Stimulated activated CD8-positive, alpha-beta memory T cell treated with anti-CD3 and anti-CD28 coated beads, Interleukin-7, amount 100 ng/mL, for 1 hour (primary cell): Measurements from ENCODE around the gene ANKMY1.

Experiments
- DNase-seq, 2 donors: peaks; one replicate each; pipeline ENCODE4 v3.0.0-alpha.2; 2020; ENCODE audit warnings: low read depth in 2 of 2

ANKMY1 gene

DNA sequence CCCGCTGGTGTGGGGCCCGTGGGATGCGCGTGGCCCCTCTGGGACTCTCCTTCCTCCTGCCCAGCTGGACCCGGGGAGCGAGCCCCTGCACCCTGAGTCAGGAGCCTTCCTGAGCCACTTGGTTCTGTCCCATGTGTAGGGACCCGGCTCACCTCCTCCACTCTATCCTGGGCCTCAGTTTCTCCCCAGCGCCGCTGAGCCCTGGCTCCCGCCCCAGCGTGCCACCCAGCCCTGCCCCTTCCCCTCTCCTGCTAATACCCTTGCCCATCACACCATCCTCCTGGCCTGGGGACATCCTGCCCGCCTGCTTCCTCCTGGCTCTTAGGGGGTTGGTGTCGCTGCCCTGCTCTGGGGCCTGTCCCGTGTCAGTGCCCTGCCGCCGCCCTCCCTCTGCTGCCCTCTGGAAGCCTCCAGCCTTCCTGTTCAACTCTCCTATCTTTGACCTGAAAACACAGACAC is 97.5 kb downstream of the ANKMY1 start:
- no peak for DNase-seq

DNA sequence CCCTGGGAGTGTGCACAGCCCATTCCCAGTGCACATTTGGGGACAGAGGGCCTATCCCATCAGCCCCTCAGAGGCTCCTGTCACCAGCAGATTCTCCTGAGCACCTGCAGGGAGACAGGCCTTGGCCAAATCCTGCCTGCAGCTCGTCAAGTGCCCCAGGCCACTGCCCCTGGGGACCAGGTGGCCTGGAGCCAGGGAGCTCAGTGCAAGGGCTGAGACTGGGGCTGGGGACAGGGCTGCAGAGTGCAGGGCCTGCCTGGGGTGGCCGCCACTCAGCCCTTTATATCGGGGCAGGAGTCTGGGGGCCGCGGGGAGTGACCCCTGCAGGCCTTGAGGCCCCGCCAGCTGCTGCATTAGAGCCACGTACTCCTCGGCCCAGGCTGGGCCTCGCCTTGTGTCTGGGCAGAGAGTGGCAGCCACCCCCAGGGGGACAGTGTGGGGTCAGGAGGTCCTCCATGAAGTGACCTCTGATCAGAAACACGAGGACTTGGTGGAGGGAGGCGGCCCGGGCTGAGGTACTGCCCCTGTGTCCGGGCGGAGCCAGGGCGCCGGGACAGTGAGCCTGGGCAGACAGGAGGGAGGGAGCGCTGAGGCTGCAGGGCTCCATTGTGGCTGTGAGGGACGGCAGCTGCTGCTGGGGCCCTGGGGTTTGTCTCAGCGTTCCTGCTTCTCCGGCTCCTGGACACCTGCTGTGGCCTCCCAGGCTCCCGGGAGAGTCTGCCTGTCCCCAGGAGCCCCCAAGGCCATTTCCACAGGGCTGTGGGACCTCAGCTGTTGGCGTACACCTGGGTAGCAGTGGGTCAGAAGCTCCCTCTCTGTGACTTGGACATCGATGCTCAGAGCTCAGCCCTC is 98.2 kb downstream of the ANKMY1 start:
- DNase-seq: no peak

DNA sequence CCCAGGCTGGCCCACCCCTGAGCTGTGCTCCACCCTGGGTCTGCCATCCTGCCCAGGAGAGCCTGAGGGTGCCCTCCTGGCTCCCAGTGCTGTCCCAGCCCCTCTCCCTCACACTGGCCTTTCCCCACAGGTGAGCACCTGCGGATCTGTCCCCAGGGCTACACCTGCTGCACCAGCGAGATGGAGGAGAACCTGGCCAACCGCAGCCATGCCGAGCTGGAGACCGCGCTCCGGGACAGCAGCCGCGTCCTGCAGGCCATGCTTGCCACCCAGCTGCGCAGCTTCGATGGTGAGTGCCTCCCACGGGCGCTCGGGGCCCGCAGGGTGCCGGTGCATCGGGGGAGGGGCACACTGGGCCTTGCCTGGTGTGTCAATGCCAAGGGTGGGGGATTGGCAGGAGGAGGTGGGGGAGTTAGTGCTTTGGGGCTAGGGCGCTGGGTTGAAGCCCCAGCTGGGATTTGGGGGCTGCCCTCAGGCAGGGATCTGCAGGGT is 98.8 kb downstream of the ANKMY1 start:
- no peak for DNase-seq

DNA sequence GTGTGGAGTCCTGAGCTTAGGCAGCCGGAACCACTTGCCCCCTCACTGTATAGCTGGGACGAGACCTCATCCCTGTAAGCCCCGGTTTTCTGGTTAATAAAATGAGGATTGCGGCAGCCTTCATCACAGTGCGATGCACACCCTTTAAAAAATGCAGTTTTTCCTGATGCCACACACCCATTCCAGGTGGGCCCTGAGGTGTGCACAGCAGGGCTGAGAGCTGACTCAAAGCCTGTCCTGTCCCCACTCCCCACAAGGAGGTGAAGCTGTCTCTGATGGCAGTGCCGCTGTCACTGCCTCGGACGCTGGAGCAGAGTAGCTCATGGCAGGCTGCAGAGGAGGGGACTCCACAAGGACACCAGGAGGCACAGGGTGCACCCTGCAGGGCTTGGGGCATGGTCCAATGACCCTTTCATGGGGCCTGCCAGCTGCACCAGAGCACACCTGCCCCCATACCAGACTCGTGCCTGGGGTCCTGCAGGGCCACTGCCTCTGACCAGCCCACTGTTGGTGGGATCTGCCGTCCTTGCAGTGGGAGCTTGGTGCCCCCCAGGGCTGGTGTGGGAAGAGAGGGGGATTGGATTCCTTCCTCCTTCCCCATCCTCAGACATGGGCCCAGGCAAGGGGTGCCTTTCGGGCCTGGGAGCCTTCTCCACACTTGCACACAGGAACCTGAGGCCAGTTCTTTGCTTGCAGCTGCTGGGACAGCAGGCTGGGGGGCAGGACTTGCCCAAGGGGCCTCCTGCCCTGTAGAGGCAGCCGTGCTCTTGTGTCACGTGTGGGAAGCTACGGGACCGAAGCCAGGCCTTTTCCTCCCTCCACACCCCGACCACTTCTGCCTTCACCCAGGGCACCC is 99.5 kb downstream of the ANKMY1 start:
- DNase-seq: no peak

DNA sequence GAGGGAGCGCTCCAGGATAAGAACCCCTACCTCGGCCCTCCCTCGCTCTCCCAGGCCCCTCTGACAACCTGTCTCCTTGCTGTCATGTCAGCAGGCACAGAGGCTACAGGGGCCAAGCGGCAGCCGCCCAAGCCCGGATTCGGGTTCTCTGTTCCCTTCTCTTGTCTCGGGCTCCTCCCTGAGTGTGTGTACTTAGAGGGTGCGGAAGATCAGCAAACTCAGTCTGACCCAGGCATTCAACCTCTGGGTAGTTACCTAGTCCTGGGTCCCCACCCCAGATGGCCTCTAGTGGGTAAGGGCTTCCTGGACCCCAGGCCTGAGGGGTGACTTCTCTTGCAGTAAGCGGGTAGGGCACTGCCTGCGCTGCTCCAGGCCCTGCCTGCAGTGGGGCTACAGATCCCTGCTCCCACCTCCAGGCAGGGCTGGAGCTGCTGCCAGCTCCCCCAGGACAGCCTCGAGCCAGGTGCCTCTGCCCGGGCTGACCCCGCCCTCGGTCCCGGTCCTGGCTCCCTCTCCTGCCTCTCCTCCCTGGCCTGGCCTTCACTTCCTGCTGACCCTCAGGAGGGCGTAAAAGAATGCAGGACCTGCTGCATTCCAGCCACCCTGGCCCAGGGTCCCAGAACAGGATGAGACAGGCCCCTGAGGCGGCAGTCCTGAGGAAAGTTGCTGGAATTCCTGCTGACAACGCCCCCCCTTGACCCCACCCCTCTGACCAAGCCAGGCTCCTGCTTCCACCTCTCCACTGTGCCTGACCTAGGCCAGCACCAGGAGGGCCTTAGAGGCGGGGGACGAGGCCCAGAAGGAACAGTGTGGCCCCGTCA is 100.4 kb downstream of the ANKMY1 start:
- DNase-seq: no peak

DNA sequence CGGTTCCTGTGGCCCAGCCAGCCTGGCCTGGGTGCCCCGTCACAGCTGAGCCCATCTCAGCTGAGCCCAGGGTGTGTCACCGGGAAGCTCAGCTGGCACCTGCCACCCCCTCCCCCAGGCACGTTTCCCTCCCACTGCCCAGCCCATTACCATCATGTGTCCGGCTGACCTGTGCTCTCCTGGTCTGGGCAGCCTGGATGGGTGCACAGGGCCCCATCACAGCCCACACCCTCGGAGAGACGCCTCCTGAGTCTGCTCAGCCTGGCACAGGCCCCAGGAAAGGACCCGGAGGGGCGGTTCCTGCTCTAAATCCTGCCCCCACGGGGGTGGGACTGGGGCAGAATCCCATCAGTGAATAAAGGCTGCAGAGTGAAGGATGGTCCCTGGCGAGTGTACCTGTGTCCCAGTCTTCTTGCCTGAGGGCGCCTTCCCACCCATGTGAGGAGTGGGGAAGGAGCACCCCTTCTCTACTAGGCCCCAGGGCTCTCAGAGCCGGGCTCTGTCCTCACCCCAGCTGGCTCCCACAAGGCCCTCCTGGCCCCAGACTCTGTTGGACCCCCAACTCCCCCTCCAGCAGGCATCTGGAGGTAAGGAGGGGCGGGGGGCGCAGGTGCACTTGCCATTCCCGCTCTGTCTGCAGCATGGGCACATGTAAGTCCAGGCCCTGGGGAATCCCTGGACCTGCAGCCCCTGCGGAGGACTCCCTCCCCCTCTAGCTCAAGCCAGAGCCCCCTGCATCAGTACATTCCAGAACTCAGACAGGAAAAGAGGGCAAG is 101.2 kb downstream of the ANKMY1 start:
- DNase-seq: no peak

DNA sequence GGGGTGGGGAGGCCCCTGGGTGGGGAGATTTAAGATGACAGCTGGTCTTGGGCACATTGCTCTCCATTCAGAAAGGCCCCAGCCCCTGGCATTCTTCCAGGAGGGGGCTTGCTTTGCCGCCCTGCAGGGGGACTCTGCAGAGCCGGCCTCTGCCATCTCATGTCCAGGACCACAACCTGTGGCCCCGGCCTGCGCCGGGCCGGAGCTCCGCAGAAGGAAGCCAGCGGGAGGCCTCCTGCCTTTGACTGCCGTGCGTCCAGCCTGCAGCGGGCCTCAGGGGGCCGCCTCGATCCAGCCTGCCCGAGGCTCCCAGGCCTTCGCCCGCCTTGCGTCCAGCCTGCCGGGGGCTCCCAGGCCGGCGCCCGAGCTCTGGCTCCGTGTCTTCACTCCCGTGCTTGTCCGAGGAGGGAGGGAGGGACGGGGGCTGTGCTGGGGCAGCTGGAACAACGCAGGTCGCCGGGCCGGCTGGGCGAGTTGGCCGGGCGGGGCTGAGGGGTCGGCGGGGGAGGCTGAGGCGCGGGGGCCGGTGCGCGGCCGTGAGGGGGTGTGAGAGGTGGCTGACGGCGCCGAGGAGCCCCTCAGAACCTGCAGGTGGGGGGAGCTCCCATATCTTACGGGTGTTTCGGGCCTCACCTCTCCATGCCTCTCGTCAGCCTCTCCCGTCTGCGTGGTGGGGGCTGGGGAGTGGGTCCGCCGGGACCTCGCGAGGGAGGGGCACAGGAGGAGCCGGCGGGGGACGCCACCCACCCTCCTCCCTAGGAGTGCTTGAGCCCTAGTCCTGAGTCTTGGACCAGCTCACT is 101.9 kb downstream of the ANKMY1 start:
- no peak for DNase-seq

DNA sequence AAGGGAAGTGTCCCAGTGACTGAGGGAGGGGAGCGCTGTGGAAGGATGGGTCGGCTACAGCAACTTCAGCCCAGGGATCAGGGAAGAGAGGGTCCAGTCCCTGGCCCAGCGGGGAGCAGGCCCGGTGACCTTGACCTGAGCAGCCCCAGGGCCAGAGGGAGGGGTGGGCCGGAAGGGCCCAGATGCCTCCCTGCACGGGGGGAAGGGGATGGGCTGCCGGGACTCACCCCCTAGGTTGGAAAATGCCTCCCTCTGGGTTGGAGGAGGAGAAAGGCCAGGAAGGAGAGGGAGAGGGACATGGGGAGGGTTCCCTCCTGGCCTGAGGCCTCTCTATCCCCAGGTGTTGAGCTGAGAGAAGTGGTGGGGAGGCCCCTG is 102.5 kb downstream of the ANKMY1 start:
- no peak for DNase-seq

DNA sequence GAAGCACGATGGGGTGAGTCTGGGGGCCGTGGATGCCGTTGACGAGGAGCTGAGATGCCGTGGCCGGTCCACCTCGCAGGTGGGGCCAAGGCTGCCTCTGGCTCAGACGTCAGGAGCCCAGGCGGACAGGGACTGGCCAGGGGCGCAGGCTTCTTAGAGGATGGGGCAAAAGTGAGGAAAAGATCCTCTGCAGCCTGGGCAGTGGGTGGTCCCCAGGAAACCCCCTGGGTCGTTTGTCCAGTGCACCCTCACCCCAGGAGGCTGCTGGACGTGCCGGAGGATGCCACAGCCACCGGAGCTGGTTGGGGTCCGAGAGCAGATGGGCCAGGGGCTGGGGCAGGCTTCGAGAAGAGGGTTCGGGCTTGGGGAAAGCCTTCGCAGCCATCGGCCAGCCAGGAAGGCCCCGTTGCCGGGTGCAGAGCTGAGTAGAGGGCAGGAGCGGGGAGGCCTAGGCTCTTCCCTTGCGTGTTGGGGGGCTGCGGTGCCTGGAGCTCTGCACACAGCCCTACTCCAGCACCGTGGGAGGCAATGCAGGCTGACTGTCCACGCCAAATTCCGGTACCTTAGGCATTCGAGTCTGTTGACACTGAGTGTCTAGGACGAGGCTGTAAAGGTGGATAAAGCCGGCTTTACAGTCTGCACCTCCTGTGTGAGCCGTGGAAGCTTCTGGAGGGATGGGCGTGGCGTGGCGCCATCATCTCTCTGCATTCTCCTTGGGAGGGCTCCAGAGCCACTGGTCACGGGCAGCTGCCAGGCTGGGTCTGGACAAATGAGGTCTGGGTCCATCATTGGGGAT is 103.5 kb downstream of the ANKMY1 start:
- no peak for DNase-seq

DNA sequence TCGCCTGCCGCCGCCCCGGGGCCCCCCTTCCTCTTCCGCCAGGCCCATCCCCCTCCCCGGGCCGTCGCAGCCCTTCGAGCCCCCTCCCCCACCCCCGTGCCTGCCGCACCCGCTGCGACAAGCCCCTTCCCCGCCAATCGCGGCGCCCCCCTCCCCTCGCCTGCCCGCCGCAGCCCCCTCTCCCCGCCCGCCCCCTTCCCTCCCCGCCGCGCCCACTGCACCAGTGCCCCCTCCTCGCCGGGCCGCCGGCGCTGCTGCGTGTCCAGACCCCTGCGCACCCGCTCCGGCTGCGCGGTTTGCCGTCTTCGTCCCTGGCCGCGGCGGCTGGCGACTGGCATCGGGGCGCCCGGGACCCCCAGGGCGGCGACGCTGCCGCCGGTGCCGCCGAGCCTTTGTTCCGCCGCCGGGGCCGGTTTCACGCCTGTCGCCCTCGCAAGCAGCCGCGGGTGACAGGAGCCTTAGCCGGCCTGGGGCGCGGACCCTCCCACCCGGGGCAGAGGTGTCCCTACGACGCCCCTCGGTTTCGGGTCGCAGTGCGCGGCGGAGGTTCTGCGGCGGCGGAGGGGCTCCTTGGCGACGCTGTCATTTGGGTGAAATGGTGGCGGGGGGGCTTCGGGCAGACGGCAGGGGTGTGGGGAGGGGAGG is 104.2 kb downstream of the ANKMY1 start:
- DNase-seq: no peak

DNA sequence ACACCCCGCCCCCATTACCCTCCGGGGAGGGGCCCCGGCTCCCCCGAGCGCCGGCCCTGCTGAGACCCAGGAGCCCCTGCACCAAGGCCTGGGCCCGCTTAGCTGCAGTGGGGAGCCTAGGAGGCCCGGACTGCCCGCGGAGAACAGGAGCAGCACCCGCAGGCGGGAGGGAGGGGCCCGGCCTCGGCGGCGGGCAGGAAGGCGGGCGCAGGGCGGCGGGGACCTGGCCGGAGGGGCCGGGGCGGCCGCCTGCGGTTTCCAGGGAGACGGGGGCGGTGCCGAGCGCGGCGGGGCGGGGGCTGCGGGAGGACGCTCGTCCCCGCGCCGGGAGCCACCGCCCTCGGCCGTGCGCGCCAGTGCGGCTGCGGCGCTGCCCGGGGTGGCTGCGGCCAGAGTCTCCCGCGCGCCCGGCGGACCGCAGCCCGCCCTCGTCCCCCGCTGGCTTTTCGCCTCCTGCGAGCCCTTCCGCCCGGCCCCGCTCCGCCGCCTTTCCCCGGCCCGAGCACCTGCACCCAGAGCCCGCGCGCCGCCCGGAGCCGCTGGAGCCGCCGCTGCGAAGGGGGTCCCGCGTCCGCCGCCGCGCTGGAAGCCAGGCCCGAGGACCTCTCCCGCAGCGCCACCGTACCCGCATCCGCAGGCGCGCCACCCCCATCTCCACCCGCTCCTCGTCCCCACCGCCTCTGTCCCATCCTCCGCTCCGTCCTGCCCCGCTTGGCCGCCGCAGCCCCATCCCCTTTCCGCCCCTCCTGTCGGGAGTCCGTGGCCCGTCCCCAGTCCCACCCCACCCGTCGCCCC is 105.1 kb downstream of the ANKMY1 start:
- no peak for DNase-seq

DNA sequence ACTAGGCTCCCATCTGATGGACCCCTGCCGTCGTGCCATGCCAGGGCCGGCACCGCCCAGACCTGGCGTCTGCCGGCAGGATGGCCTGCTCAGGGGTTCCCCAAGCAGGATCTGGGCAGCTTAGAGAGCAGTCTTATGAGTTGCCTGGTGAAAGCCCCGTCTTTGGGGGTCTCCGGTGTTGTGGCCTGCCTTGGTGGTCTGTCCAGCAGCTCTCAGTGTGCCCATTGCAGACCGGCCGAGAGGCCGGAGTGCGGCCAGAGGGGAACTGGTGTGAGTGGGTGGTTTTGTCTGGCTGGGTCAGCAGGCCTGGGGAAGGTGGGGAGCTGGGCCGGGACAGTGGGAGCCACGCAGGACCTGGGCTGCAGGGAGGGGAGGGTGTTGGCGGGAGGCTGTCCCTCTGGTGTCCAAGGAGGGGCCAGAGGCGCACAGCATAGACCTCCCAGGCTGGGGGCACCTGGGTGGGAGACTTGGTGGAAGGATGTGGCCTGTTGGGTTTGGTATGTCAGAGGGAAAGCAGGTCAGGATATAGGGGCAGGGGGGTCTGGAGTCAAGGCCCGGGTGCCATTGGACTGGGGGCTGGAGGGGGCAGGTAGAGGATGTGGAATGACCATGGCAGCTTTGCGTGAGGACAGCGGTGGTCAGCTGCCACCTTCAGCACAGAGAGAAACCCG is 105.9 kb downstream of the ANKMY1 start:
- no peak for DNase-seq

DNA sequence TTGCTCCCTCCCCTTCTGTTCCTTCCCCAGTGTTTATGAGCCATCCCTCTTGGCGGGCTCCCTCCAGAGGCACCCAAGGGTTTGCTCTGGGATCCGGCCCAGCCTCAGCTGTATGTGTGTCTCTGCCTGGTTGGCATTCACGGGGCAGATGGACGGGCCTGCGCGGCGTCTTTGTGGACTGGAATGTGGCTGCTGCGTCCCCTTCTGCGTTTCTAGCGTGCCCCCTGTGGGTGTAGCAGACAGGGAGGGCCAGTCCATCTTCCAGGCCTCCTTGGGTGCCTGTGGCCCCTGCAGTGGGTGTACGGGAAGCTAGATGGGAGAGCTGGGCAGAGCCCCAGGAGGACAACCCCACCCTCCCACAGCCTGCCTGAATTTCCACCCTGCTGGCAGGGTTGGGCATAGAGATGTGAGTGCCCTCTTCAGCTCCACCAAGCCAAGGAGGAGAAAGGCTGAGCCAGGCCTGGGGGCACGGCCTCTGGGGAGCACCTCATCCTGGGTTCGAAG is 106.6 kb downstream of the ANKMY1 start:
- DNase-seq: no peak

DNA sequence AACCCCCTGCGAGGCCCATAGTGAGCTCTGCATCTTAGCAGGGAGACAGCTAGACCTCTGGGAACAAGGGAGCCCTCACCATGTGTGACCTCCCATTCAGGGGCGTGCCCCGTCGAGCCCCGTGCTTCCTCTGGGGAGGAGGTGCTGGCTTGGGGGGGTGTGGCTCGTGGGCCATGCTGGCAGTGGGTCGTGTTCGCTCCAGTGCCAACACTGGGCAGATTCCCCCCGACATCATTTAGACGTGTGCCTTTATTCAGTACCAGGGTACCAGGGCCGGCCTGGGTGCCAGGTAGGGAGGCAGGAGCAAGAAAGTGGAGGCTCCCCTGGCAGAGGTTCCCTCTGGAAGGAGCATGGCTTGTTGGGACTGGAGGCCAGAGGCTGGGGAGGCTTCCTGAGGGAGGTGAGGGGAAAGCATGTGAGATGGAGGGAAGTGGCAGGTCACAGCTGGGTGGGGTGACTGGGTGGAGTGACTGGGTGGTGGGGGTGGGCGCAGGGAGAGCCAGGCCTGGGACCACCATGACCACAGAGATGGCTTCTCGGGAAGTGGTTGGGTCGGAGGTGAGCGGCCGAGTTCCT is 107.2 kb downstream of the ANKMY1 start:
- no peak for DNase-seq

DNA sequence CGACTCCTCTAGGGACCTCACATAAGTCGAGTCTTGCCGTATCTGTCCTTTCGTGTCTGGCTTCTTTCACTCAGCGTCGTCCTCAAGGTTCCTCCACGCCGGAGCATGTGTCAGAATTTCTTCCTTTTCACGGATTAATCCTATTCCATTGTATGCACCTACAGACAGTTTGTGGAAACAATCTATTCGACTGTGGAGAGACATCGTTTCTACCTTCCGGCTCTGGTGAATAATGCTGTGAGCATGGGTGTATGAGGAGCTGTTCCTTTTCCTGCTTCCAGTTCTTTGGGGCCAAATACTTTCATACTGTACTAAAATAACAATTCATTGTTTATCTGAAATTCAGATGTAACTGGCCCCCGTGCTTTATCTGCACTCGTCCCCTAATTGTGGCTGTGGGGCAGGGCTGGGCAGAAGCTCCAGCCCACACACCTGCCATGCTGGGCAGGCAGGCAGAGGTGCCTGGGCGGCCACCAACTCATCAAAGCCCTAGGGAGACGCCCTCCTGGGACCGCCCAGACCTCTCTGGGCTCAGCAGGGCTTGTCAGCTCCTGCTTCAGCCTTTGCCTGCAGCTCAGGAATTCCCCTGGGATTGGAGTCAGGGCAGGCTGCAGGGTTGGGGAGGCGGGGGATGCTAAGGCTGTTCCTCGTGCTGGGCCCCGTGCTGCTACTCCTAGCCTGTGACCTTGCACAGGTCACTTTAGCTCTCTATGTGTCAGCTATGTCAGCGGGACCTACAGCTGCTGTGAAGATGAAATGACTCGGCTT is 107.8 kb downstream of the ANKMY1 start:
- DNase-seq: no peak
